K562 (cell line): ENCODE measurements around the gene EXD2.

ENCODE experiments used
- ADNP ChIP-seq: fragments of 200-800 bp; sonication (Bioruptor generic); IDR thresholded peaks from 2 replicates; pipeline ENCODE4 v1.6.1; 2016; ENCODE audit warnings: missing genetic modification characterization, missing compliant biosample characterization
- CHD2 ChIP-seq: IDR thresholded peaks from 2 replicates; pipeline ENCODE4 v1.6.1; 2011; ENCODE audit warnings: low read depth, low read length
- CTCF ChIP-seq, 3 experiments: IDR thresholded peaks in 2 of 3; conservative IDR thresholded peaks in 1 of 3; 2 replicates each; pipeline ENCODE4 v1.5.1; 2011 to 2012; ENCODE audit warnings: low read length in 3 of 3, mild to moderate bottlenecking in 3 of 3, control low read depth in 2 of 3, improper control_type of control experiment in 1 of 3, inconsistent platforms in 1 of 3, low read depth in 1 of 3, mixed read lengths in 1 of 3, moderate library complexity in 1 of 3; ENCODE audit not compliant: insufficient read depth in 2 of 3
- ELF4 ChIP-seq: fragments of 450-650 bp; formaldehyde crosslinking; IDR thresholded peaks from 2 replicates; pipeline ENCODE4 v1.4.0; 2022; ENCODE audit warnings: missing genetic modification characterization
- FOS ChIP-seq: IDR thresholded peaks from 3 replicates; pipeline ENCODE4 v1.6.1; 2011; ENCODE audit not compliant: insufficient read length; ENCODE audit errors: extremely low read depth
- FOXK2 ChIP-seq, 2 experiments: fragments of 450-650 bp; IDR thresholded peaks in 1 of 2; conservative IDR thresholded peaks in 1 of 2; 2 replicates each; pipeline ENCODE4 v1.6.1; 2016; ENCODE audit warnings: low read depth in 2 of 2, mild to moderate bottlenecking in 1 of 2
- HNRNPUL1 ChIP-seq: fragments of 200-400 bp; formaldehyde crosslinking; IDR thresholded peaks from 2 replicates; pipeline ENCODE4 v1.6.1; 2017; ENCODE audit warnings: low read length
- TAF15 ChIP-seq: fragments of 200-400 bp; formaldehyde crosslinking; IDR thresholded peaks from 2 replicates; pipeline ENCODE4 v1.6.1; 2017; ENCODE audit warnings: mild to moderate bottlenecking, low read depth, low read length, moderate library complexity
- TCF7L2 ChIP-seq: fragments of 150-350 bp; IDR thresholded peaks from 2 replicates; pipeline ENCODE4 v1.6.1; 2016; ENCODE audit warnings: low read depth, mild to moderate bottlenecking, low read length, moderate library complexity
- TF ChIP-seq, protein P1 (sequence below), 2 experiments: IDR thresholded peaks; 2 replicates each; pipeline ENCODE4 v1.6.1; 2011; ENCODE audit warnings: borderline replicate concordance in 1 of 2, control low read depth in 1 of 2, low read depth in 1 of 2, low read length in 1 of 2, mild to moderate bottlenecking in 1 of 2, mixed read lengths in 1 of 2, moderate library complexity in 1 of 2; ENCODE audit not compliant: insufficient read depth in 1 of 2, insufficient read length in 1 of 2, poor library complexity in 1 of 2, severe bottlenecking in 1 of 2; ENCODE audit errors: extremely low read depth in 1 of 2

DNA sequence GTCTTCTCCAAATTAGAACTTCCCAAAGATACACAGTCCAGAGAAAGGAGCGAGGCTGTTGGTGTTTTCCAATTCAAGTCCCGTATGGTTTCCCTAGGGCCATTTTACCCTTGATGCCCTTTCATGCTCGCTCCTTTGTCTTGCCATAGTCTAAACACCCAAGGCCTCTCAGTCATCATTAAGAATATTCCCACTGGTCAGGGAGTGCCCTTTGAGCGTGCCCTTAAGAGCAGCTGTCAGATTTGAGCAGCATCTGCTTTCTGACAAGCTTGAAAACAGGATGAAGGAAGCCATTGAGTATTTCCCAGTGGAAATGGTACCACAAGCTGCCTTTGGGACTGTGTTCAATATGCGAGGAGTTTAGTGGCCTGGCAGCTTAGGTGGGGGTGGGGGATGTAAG is 58.3 kb downstream of the EXD2 start:
- no peak for TF ChIP-seq CHD2
- TF ChIP-seq ELF4 (CRISPR knock-in tag): no peak
- no peak for TF ChIP-seq ADNP (tag)
- no peak for TF ChIP-seq TCF7L2
- no peak for TF ChIP-seq TAF15
- TF ChIP-seq CTCF (IDR thresholded peaks at IDR 0.05 in 2 of 3, conservative IDR thresholded peaks at IDR 0.05 in 1 of 3; ENCODE audit: insufficient read depth in 2 of 3, low read depth in 1 of 3, low read length in 3 of 3): no peak
- TF ChIP-seq FOXK2 (conservative IDR thresholded peaks at IDR 0.05 in 1 of 2, IDR thresholded peaks at IDR 0.05 in 1 of 2; ENCODE audit: low read depth in 2 of 2): no peak
- TF ChIP-seq HNRNPUL1: no peak
- TF ChIP-seq, protein P1, sequence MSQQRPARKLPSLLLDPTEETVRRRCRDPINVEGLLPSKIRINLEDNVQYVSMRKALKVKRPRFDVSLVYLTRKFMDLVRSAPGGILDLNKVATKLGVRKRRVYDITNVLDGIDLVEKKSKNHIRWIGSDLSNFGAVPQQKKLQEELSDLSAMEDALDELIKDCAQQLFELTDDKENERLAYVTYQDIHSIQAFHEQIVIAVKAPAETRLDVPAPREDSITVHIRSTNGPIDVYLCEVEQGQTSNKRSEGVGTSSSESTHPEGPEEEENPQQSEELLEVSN (IDR thresholded peaks at IDR 0.05; ENCODE audit: borderline replicate concordance in 1 of 2, extremely low read depth in 1 of 2, insufficient read depth in 1 of 2, insufficient read length in 1 of 2, low read depth in 1 of 2, low read length in 1 of 2, poor library complexity in 1 of 2, severe bottlenecking in 1 of 2): no peak
- no peak for TF ChIP-seq FOS
